SW480 (cell line): ENCODE data around the gene KLF5.
A peak's percentile ranks its signal among the peaks of the same experiment; 100 is the strongest.
"Not testable (repeated sequence)": the region's sequence is repeated elsewhere in the genome, so short reads cannot be mapped to it uniquely, and the experiment has no call there.

Experiments
- DNase-seq: peaks from one replicate; pipeline ENCODE4 v3.0.0-alpha.2; 2016; ENCODE audit warnings: low spot score

KLF5 gene

DNA sequence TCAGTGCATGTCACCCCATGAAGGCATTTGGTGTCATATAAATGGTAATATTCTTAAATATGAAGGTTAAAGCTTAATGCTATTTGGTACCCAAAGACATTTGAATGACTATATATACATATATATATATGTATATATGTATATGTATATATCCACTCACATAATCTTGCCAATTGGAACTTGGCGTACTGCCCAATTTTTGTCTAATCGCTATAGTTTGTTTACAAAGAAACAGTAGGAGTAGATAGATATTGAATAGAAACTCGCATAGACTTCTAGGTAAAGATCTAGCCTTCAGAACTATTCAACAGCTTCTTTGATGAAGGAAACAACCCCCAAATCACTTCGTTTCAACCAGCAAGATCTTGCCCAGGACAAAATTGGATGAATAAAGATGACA lies 24.1 kb downstream of the KLF5 start:
- no peak for DNase-seq

DNA sequence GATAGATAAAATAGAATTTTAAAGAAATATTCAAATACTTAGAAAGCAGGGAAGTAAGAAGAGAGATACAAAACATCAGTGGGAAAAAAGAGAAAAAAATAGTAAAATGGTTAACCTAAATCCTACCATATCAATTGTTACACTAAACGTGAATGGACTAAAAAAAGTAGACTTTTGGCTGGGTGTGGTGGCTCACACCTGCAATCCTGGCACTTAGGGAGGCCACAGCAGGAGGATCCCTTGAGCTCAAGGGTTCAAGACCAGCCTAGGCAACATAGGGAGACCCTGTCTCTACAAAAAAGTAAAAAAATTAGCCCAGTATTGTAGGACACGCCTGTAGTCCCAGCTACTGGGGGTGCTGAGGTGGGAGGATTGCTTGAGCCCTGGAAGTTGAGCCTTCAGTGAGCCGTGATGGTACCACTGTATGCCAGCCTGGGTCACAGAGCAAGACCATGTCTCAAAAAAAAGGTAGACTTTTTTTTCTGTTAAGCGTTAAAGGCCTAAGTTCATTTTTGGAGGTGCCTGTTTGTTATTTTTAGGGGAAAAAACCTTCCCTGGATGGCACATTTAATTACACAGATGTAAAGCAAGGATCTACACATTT lies 29.6 kb downstream of the KLF5 start:
- DNase-seq = no peak

DNA sequence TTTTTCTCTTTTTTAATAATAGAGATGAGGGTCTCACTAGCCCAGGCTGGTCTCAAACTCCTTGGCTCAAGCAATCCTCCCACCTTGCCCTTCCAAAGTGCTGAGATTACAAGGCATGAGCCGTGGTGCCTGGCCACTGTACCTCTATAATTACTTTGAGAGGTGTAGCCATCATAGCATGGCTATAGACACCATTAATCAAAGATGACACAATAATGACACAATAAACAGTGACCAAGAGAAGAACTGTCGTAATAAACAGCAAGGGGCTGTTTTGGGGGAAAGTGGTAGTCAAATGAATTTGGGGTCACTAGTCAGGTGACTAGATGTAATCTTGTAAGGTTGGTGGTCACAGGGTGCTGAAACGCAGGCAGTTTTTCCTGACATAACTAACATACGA lies 30.4 kb downstream of the KLF5 start:
- no peak for DNase-seq

DNA sequence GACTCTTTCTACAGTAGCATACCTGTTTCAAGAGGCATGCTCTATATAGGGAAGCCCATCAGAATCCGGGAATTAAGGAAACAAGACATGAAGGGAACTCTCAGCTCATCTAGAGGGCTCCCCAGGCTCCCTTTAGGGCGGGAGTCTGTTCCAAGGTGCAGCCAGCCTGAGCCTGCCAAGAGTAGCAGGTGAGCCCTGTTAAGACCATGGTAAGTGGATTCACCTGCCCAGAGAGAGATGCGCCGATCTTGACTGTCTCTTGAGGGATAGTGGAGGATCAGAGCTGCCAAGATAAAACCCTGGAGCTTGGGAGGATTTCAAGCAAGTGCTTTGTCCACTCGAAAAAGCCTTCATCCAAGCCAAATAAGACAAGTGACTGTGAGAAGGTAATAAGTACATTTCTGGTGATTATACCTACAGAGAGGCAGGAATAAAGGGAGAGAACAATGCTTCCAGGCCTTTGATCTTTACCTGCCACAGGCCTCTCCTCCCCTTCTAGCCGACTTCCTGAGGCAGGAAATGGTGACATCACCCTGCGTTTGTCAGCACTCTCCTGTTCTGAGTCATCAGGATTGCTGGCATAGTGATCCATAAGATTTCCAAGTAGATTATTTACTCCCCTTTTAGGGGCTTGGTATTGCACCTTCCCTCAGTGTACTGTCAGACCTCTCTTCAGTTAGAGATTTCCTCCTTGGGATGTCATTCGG lies 31.5 kb downstream of the KLF5 start:
- DNase-seq = peak; percentile 100

DNA sequence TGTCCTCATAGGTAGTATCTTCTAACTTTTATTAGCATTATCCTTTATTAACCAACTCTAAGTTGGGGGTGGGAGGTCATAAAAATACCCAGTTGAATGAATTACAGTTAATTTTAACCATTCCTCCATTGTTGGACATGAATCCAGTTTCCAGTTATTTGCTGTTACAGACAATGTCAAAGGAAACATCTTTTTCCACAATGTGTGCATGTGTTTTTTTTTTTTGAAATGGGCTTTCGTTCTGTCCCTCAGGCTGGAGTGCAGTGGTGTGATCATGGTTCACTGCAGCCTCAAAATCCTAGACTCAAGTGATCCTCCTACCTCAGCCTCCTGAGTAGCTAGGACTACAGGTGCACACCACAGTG lies 32.0 kb downstream of the KLF5 start:
- no peak for DNase-seq

DNA sequence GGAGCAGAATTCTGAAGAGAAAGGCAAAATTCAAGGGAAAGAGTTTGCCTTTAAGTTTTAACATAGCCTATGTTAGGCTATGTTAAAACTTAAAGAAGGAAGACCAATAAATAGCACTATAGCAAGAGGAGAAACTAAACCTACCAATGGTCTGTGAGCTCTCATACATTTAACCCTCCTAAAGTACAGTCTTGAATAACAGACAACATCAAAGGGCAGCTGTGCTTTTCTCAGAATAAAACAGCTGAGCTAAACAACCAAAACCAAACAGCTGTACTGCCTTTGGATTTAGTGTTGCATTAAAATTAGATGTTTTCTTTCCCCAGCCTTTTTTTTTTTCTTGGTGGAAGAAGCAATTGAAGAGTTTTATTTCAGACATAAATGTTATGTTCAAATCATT lies 34.0 kb downstream of the KLF5 start:
- peak; percentile 93 for DNase-seq

DNA sequence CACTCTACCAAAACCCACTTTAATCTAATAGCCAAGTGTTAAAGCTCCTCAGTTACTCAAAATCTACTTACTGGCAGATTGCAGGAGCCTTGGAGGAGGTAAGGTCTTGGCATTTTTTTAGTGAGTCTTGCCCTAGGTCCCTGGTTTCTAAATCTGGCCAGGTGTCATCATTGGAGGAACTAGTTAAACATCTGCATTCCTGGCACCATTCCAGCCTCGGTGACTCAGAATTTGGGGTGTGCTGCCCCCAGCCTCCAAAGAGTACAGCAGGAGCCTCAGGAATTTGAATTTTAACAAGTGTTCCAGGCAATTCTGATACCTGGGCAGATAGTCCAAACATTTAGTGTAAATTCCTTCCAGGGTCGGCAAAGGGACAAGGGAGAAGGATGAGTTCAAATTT lies 37.4 kb downstream of the KLF5 start:
- peak; percentile 65 for DNase-seq

DNA sequence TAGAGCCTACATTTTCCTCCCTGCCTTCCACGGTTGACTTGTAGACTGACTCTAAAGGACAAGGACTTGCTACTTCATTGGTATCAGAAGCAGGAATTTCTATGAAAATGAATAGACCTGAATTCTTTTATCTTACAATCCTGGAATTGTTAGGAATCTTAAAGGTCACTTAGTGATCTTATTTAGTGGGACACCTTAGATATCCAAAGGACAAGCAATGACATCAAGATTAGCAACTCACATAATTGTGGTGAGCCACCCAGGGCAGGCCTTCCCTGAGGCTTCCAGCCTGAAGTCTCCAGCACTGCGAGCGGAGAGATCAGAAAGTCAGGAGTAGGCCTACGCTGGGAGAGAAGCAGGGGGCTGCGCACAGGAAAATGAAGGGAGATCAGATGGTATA lies 37.8 kb downstream of the KLF5 start:
- DNase-seq = no peak

DNA sequence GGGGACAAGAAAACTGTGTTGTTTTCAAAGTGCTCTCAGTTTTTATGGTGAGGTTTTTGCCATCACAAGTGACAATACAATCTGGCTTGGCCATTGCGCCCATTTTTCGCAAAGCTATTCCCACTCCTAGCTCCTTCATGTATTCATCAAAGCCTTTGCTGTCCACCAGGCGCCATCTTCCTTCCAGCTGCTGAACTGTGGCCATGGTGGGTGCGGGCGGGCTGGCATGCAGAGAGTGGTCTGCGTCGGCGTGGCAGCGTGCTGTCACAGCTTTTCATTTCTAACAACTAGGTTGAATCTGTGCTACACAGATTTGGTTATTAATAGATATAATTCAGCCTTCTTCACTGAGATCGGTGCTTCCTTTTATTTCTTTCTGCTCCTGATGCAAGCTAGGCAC lies 42.0 kb downstream of the KLF5 start:
- DNase-seq = not testable (repeated sequence)

DNA sequence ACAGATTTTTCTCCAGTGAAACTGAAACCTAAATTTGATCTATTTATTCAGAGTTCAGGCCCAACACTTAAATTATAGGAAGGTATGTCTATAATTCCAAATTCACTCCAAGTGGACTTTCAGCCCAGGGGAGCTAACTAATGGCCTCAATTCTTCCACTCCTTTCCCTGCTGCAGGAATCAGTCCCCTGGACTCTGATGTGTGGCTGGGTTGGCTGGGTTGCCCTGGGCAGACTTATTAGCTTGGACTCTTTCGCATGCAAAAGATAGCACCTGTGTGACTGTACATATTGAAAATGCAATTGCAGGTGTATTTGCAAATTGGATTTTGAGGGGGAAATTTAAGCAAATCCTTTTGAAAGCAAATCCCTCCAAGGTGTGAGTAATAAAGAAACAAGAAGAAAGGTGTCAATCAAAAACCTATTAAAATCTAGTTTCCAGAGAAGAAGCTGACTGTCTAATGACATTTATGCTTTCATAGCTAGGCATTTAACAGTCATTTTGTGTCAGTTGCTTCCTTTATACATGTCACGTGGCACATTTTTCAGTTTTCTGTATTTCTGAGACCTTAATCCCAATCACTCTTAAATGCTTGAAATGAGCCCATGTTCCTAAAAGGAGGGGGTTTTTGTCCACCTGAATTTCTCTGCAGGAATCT lies 42.7 kb downstream of the KLF5 start:
- DNase-seq = no peak

DNA sequence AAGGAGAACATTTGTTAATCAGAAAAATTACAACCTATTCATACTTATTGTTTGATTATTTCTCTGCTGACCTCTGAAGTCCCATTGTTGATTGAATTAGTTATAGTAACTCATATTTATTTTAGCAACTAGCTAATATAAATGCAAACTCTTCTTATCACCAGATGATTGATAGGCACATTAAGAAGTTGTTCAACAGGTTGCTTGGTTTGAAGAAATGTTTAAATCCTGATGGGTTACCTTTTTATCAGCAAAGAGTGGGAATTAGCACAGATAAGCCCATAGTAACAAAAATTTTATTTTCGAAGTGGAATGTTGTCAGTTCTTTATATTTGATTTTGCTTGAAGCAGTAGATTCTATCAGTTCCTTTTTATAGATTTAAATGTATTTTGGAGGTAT lies 44.4 kb downstream of the KLF5 start:
- DNase-seq = no peak

DNA sequence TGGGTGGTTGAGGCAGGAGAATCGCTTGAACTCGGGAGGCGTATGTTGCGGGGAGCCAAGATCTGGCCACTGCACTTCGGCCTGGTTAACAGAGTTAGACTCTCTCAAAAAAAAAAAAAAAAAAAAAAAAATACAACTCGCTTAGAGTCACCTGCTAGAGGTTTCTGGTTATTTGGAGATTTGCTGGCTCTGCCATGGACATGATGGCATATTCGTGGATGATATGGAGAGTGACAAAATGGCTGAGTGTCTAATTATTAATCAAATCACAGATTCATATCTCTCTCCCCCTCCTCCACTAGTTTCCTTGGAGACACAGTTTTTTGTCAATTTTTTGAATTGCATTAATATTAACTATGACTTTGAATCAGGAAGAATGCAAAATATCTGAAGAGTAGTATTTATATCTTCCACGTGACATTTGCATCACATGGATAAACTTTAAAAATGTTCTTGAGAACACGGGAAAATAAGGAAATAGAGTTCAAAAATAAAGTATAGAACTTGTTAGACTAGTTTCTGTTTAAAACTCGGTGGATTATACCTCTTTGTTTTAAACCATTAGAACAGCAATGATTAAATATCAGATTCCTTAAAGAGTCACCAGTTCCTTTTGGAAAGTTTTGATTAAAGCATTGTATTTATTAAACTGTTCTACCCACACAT lies 47.8 kb downstream of the KLF5 start:
- DNase-seq = no peak

DNA sequence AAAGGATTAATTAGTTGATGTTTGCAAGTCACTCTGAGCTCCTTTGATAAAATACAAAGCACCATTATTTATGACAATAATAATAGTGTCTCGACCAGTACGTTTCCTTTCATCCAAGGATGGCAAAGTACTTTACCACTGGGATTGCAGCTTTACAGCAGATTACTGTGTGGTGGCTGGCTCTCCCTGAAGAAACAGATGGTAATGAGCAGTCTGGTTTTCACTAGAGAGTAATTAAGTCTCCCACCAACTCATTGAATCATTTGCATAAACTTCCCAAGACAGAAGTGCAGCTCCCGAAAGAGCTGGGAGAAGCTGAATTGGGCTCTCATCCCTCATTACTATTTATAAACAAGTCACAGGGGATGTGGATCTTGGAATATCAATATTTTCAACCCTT lies 48.7 kb downstream of the KLF5 start:
- DNase-seq = no peak

DNA sequence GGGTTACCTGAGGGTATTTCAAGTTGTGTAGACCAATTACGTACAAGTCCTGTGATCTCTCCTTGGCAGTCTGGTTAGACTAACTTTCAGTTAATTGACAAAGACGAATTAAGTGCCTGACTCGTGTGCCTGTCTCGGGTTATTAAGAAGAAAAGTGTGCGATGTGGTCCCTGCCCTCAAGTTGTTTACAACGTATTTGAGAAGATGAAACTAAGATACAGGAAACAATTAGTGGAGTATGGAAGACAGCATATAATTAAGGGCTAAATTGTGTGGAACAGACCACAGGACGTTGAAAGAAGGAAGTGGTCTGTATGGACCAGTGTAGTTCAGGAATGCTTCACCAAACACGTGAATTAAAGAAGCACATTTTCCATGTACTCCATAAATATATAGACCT lies 49.2 kb downstream of the KLF5 start:
- DNase-seq = no peak

DNA sequence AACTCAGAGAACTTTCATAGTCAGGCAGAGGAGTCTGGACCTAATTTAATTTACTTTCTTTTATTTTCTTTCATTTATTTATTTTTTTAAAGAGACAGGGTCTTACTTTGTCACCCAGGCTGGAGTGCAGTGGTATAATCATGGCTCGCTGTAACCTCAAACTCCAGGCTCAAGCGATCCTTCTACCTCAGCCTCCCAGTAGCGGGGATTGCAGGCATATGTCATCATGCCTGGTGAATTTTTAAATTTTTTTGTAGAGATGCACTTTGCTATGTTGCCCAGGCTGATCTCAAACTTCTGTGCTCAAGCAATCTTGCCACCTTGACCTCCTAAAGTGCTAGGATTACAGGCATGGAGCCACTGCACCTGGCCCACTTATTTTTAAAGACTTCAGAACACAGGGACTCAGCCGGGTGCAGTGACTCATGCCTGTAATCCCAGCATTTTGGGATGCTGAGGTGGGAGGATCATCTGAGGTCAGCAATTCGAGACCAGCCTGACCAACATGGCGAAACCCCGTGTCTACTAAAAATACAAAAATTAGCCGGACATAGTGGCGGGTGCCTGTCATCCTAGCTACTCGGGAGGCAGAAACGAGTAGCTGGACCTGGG lies 50.6 kb downstream of the KLF5 start:
- no peak for DNase-seq

DNA sequence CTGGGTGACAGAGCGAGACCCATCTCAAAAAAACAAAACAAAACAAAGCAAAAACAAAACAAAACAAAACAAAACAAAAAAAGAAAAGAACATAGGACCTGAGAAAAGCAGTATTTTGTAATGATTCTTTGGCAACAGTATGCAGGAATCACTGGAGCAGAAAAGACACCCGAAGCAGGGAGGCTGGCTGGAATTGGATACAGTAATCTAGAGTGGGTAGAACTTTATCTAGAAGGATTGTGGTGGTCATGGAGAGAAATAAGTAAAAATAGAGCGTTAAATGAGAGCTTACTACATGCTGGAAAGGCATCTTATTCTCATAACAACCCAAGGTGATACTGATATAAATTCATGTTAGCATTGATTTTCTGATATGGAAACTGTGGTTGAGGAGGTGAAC lies 51.2 kb downstream of the KLF5 start:
- no peak for DNase-seq

DNA sequence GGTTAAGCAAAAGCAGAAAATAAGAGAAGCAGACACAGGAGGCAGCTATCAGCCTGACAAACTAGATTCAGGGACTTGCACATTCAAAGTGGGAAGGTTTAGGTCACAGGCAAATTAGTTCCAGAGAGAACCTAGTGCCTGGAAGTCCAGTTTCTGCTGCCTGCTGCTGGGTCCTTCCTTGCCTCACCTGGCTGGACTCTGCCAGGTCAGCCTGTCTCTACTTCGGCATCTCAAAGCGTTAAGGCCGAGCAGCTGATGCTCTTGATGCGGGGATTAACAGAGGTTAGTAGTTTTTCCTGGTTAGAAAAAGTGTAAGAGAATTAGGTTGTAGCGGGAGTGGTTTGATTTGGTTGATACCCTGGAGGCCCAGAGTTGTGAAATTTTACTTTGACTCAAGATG lies 52.0 kb downstream of the KLF5 start:
- no peak for DNase-seq

DNA sequence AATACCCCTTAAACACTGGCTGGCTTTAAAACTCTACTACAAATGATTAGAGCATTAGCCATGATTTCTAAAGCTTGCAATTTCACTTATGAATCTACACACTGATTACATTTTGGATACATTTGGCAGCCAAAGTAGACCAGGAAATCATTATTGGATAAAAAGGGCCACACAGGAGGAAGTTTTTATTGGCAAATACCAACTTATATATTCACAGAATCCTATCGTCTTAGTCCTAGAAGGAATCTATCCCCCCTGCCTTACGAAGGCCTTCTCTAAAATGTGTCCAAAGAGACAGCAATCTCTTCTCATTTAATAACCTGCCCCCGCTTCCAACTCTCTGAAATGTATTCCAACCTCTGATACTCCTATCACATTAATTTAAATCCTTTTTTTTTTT lies 52.5 kb downstream of the KLF5 start:
- DNase-seq = no peak

DNA sequence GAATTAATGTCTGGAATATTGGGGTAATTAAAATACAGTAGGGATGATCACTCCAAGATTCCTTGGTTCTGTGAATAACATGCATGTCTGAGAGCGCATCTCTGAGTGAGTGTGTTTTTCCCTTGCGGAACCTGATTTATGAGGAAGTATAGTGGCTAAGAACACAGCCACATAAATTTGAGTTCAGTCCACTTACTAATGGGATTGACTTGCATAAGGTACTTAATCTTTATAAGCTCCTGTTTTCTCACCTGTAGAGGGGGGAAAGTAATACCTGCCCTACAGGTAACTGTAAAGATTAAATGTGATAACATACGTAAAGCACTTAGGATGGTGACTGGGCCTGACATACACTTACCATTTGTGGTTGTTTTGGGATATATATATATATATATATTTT lies 60.8 kb downstream of the KLF5 start:
- DNase-seq = no peak
